Kasumi-1 (cell line): ENCODE data around the gene CREBBP.

ENCODE experiments used
- DNase-seq, 2 experiments: peaks; one replicate each; lab custom pipeline; 2025; lab: John Stamatoyannopoulos, UW

The CREBBP gene

DNA sequence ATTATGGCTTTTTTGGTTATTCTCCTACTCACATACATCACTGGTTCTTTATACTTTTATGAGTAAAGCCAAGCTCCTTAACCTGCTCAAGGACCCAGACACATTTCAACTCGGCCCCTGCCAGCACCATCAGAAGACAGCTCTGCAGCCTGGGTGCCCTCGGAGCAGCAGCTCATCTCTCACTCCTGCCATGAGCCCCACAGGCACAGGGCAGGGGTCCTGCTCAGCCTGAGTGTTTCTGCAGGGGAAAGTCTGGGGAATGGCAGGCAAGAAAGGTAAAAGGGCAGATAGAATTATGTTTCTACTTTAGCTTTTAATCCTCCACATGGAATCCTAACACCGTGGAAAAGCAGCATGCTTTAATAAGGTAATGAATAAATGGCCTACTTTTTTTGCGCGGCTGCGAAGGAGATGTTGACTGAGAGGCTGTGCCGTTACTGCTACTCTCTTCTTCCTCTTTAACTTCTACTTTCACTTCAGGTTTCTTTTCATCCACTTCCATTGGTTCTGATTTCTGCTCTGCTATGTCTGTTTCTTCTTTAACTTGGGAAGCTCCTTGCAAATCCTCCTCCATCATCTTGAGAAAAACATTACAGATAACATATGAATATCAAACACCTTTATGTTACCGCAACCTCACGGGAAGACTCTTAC, 113.1 kb downstream of the CREBBP start:
- no peak for DNase-seq

- DNase-seq: no peak
Observed at GRCh38 chr16:3766177-3766576, 114.3 kb downstream of the CREBBP start.

DNA sequence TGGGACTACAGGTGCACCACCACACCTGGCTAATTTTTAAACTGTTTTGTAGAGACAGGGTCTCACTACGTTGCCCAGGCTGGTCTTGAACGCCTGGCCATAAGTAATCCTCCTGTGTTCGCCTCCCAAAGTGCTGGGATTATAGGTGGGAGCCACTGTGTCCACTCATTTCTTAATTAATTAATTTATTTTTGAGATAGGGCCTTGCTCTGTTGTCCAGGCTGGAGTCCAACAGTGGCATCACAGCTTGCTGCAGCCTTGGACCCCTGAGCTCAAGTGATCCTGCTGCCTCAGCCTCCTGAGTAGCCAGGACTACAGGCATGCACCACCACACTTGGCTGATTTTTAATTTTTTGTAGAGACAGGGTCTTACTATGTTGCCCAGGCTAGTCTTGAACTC, 116.1 kb downstream of the CREBBP start:
- no peak for DNase-seq

- DNase-seq: no peak
Observed at GRCh38 chr16:3762107-3762750, 118.3 kb downstream of the CREBBP start.

DNA sequence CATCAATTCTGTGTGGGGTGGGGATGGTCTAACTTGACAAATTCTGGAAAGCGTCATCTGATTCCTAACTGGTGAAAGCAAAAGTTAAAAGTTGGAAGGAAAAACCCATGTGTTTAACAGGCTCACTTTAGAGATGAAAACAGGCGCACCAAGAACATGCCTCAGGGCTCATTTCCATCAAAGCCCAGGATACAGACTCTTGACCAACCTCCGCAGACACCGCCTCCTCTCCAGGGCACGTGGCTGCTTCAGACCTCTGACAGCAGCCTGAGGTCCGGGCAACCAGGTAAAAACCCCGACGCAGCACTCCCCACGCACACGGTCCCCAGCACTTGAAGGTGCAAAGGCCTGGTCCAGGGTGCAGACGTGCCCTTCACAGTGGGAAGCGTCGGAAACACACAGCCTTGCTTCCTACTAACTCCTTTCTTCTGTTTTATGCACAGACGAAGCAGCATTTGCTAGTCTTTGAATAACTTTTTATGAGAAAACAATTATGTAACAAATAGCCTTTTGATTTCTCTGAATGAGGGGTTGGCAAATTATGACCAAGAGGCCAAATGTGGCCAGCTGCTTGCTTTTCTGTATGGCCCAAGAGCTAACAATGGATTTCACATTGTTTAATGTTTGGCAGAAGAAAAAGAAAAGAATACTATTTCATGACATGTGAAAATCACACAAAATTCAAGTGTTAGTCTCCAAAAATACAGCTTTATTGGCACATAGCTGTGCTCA, 119.0 kb downstream of the CREBBP start:
- no peak for DNase-seq

DNA sequence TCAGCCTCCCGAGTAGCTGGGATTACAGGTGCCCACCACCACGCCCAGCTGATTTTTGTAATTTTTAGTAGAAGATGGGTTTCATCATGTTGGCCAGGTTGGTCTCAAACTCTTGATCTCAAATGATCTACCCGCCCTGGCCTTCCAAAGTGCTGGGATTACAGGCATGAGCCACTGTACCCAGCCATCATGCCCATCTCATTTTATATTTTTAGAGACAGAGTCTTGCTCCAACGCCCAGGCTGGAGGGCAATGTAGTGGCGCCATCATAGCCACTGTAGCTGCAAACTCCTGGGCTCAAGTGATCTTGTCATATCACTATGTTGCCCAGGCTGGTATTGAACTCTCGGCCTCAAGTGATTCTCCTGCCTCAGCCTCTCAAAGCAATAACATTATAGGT, 120.0 kb downstream of the CREBBP start:
- no peak for DNase-seq

DNA sequence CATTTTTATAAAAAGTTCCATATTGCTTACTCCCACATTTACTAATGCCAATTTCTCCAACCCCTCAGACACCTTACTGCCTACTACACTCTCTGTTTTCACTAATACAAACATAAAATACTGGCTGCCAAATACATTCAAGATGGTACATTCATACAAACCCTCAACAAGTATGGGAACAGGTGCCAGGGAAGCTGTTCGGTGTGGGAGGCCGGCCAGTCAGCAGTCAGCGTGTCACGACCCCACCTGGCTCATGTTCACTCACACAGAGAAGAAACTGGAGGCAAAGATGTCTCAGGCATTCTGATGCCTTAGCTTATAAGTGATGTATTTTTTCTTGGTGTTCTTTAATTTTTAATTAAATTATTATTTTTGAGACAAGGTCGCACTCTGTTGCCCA, 120.8 kb downstream of the CREBBP start:
- DNase-seq: no peak

GRCh38 chr16:3756113-3756512, 124.4 kb downstream of the CREBBP start:
- no peak for DNase-seq

GRCh38 chr16:3755249-3755648, 125.3 kb downstream of the CREBBP start:
- DNase-seq: no peak

DNA sequence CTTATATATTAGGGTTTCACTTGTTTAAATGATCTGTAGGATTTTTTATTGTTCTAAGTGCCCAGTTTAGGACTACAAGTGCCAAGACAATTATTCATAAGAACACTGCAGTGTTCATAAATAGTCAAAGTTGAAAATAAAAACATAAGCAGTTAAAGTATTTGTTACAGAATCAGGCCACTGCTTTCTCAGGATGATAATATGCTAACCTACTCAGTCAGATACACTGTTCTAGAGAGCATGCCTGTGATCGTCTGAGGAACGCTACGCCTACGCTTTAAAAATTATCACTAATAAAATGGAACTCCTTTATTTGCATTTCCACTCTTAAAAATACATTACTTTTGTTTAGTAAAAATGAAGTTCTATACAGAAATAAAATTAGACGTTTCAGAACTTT, 125.7 kb downstream of the CREBBP start:
- DNase-seq: no peak

DNA sequence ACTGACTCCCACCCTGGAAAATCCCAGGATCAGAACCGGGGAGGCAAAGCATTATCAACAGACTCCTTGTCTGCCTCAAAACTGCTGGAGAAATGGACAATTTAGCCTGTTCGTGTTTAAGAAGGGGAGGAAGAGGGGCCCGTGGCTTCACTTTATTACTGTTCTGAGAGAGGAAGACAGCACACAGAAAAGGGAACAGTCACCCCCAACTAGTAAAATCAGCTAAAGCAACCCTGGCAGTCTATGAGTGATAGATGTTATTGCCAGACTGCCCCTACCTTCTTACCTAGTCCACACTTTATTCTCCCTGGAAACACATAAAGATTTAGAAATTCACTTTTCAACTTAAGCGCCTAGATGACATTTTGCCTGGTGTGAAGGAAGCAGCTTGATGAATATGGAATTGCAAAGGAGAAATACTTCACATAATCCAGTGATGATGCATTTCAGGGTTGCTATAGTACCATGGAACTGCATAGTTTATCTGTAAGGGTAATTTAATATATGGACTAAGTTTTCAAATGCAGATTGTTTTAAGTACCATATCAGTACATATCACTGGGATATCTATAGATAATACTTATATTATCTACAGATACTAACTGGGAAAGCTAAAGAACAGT, 126.3 kb downstream of the CREBBP start:
- DNase-seq: no peak

- no peak for DNase-seq
Observed at GRCh38 chr16:3752984-3753383, 127.5 kb downstream of the CREBBP start.

GRCh38 chr16:3751878-3752277, 128.6 kb downstream of the CREBBP start:
- no peak for DNase-seq

DNA sequence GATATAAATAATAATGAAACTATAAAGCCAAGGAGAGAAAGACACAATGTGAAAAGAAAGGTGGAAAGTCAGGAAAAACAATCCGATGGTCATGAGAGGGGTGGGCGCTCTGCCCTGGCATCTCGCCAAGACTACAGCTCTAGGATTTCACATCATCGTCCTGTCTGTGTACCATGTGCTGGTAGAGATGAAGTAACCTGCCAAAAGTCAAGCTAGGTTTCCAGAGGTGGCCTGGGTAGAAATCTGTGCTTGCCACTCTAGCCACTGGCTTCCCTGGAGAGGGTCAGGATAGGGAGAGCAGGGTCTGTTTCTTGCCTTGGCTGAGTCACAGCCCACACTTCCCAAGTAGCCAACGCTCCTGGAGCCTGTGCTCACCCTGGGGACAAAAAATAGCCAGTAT, 132.2 kb downstream of the CREBBP start:
- DNase-seq: no peak

GRCh38 chr16:3745751-3746355, 134.7 kb downstream of the CREBBP start:
- DNase-seq: no peak

DNA sequence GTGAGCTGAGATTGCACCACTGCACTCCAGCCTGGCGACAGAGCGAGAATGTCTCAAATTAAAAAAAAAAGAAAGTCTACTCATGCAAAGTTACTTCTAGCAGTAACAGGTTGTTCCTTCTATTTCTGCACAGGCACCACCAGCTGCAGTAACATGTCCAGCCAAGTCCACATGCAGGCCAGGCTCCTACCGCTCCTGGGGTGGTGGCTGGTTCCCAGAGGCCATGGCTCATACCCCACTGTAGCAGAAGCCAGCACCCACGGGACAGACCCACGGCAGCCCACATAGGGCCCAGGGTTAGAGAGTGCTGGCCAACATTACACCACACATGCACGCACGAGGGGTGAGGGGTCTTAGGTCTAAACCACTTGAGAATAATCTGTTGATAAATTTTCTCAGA, 136.5 kb downstream of the CREBBP start:
- DNase-seq: no peak

GRCh38 chr16:3740934-3741333, 139.6 kb downstream of the CREBBP start:
- no peak for DNase-seq

GRCh38 chr16:3740186-3740585, 140.3 kb downstream of the CREBBP start:
- no peak for DNase-seq

DNA sequence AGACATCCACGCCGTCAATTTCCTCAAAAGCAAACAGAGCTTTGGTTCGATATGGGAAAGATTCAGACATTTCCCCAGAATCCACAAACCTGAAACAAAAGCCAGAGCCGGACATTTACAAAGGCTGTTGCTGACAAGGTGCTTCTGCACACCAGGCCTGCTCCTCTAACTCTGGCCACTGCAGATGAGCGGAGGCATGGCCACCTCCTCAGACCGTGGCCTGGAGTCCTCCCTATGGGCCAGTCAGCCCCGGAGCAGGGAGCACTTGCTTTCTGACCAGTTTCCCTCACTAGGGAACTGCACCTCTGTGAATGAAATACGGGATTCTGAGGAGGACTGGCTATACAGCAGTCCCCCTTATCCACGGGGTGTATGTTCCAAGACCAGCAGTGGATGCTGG, 140.9 kb downstream of the CREBBP start:
- DNase-seq: no peak

- no peak for DNase-seq
Observed at GRCh38 chr16:3738541-3738940, 142.0 kb downstream of the CREBBP start.

- no peak for DNase-seq
Observed at GRCh38 chr16:3738128-3738527, 142.4 kb downstream of the CREBBP start.

GRCh38 chr16:3737181-3737580, 143.3 kb downstream of the CREBBP start:
- no peak for DNase-seq

GRCh38 chr16:3736116-3736515, 144.4 kb downstream of the CREBBP start:
- no peak for DNase-seq
